Breast epithelium (tissue), 4 donors: ENCODE measurements around the gene CYTH2. TPM values are rescaled to one million over a fixed set of nuclear protein-coding genes. Genes with fewer than 3 reads are reported as not detected.

Experiments used
- DNase-seq, 2 donors: peaks; one replicate each; pipeline ENCODE4 v3.0.0-alpha.2; 2019; ENCODE audit warnings: low spot score in 2 of 2
- H3K27ac ChIP-seq, 2 donors: fragments of 200-600 bp; sonication (generic) in 1 of 2; one replicate each; pipeline ENCODE4 v1.5.1; 2016 to 2019; ENCODE audit warnings: mild to moderate bottlenecking in 1 of 2
- H3K27me3 ChIP-seq, 2 donors: fragments of 200-600 bp; sonication (generic) in 1 of 2; one replicate each; pipeline versions ENCODE4 v1.5.1 to v1.6.0; 2017 to 2019; ENCODE audit warnings: control low read depth in 1 of 2, mild to moderate bottlenecking in 1 of 2
- H3K36me3 ChIP-seq: fragments of 200-600 bp; one replicate; pipeline ENCODE4 v1.5.1; 2019
- H3K4me1 ChIP-seq, 2 donors: fragments of 200-600 bp; sonication (generic); one replicate each; pipeline ENCODE4 v1.5.1; 2016 to 2019; ENCODE audit warnings: control low read depth in 1 of 2
- H3K4me3 ChIP-seq, 3 donors: fragments of 200-600 bp; sonication (generic); 1 replicate in 2 of 3; 2 replicates in 1 of 3; pipeline ENCODE4 v1.5.1; 2016 to 2019; ENCODE audit warnings: mild to moderate bottlenecking in 3 of 3, moderate library complexity in 2 of 3
- H3K9me3 ChIP-seq, 2 donors: fragments of 200-600 bp; sonication (generic) in 1 of 2; one replicate each; pipeline ENCODE4 v1.5.1; 2016 to 2019; ENCODE audit warnings: control low read depth in 1 of 2
- CTCF ChIP-seq, 3 donors: fragments of 450-650 bp; IDR thresholded peaks; one replicate each; pipeline ENCODE4 v1.5.1; 2016 to 2017; ENCODE audit warnings: antibody characterized with exemption in 3 of 3, mild to moderate bottlenecking in 3 of 3, moderate library complexity in 3 of 3
- POLR2A ChIP-seq: fragments of 450-650 bp; IDR thresholded peaks from one replicate; pipeline ENCODE4 v1.6.1; 2016; ENCODE audit warnings: antibody characterized with exemption, mild to moderate bottlenecking, moderate library complexity
- POLR2AphosphoS5 ChIP-seq, 3 donors: sonication (generic); formaldehyde crosslinking; IDR thresholded peaks; one replicate each; pipeline ENCODE4 v1.6.1; 2017; ENCODE audit warnings: antibody characterized with exemption in 3 of 3
- intact Hi-C: fragments of 100-400 bp; cut with DNase I; formaldehyde crosslinking; loops from one replicate; pipeline ENCODE4 v1.15.1; 2023; ENCODE audit warnings: low total_unique reads
- total RNA-seq, 3 donors: library from RNA; depleted of rRNA; stranded (reverse); fragments of >200 nt; gene quantifications; one replicate each; pipeline ENCODE4 v1.1.0, GENCODE V29; 2016

The CYTH2 gene
- total RNA-seq, 3 donors from 2014 or later: 42.2 to 74.7 (median 70.4) TPM

GRCh38 chr19:48478339-48479256 is 9.4 kb downstream of the CYTH2 start:
- no peak overlapping the region for H3K4me3 ChIP-seq
- intact Hi-C loops: loop anchor here (1.0 kb wide), 1 partner anchor 35 kb away; no protein-coding TSS in a partner anchor
- H3K4me1 ChIP-seq: no peaks in the 10 kb centered on the region
- no peaks in the 10 kb centered on the region for H3K36me3 ChIP-seq
- H3K27ac ChIP-seq: no peak overlapping the region
- H3K9me3 ChIP-seq: no peaks in the 10 kb centered on the region
- TF ChIP-seq POLR2AphosphoS5 (IDR thresholded peaks at IDR 0.05): no peak
- TF ChIP-seq CTCF (IDR thresholded peaks at IDR 0.05): no peak
- TF ChIP-seq POLR2A: no peak
- DNase-seq: no peak
- H3K27me3 ChIP-seq: no peaks in the 10 kb centered on the region

- no peaks in the 10 kb centered on the region for H3K4me1 ChIP-seq
- H3K4me3 ChIP-seq: peak overlapping the region in 1 of 3 donors; percentile 69
- intact Hi-C loops: loop anchor here (1.0 kb wide), 1 partner anchor 36 kb away; no protein-coding TSS in a partner anchor
- no peaks in the 10 kb centered on the region for H3K36me3 ChIP-seq
- peak overlapping the region; percentile 80 to 89 for H3K27ac ChIP-seq
- no peaks in the 10 kb centered on the region for H3K9me3 ChIP-seq
- no peaks in the 10 kb centered on the region for H3K27me3 ChIP-seq
- no peak for TF ChIP-seq CTCF (IDR thresholded peaks at IDR 0.05)
- no peak for TF ChIP-seq POLR2AphosphoS5 (IDR thresholded peaks at IDR 0.05)
- TF ChIP-seq POLR2A: no peak
- no peak for DNase-seq
These were observed 10.5 kb downstream of the CYTH2 start for GRCh38 chr19:48479686-48480085.

GRCh38 chr19:48480183-48480557 is 11.0 kb downstream of the CYTH2 start:
- no peaks in the 10 kb centered on the region for H3K27me3 ChIP-seq
- H3K27ac ChIP-seq: peak overlapping the region; percentile 80 to 89
- no peak for DNase-seq
- H3K4me3 ChIP-seq: peak overlapping the region; percentile 52 to 69 (median 53)
- TF ChIP-seq CTCF (IDR thresholded peaks at IDR 0.05): no peak
- TF ChIP-seq POLR2AphosphoS5 (IDR thresholded peaks at IDR 0.05): peak in 1 of 3 donors; percentile 4
- no peak for TF ChIP-seq POLR2A
- H3K36me3 ChIP-seq: no peaks in the 10 kb centered on the region
- no peaks in the 10 kb centered on the region for H3K4me1 ChIP-seq
- intact Hi-C loops: no loop called here
- H3K9me3 ChIP-seq: no peaks in the 10 kb centered on the region

- no peak for TF ChIP-seq CTCF (IDR thresholded peaks at IDR 0.05)
- no peak for TF ChIP-seq POLR2AphosphoS5 (IDR thresholded peaks at IDR 0.05)
- no peak for TF ChIP-seq POLR2A
- intact Hi-C loops: no loop called here
- H3K27ac ChIP-seq: peak overlapping the region; percentile 80 to 89
- DNase-seq: no peak
- no peaks in the 10 kb centered on the region for H3K4me1 ChIP-seq
- H3K36me3 ChIP-seq: no peaks in the 10 kb centered on the region
- peak overlapping the region; percentile 52 to 69 (median 53) for H3K4me3 ChIP-seq
- H3K9me3 ChIP-seq: no peaks in the 10 kb centered on the region
- no peaks in the 10 kb centered on the region for H3K27me3 ChIP-seq
These were observed 11.7 kb downstream of the CYTH2 start for GRCh38 chr19:48480558-48481500.
